ENCODE results near the gene TOX3. TPM values are rescaled to one million over a fixed set of nuclear protein-coding genes. Genes with fewer than 3 reads are reported as not detected.
A peak's percentile ranks its signal among the peaks of the same experiment; 100 is the strongest.

Gene TOX3
- total and polyA plus RNA-seq, 2 of the 13 experiments (the other 11 are each of a cell fraction or from before 2014, with no cell fraction given) = 14.5 to 98.6 TPM

GRCh38 chr16:52496051-52496876, 50.7 kb downstream of the TOX3 start (continued):
- peak; percentile 99 for TF ChIP-seq TBX3 (IDR thresholded peaks at IDR 0.05; ENCODE audit: borderline replicate concordance)
- TF ChIP-seq ATM (IDR thresholded peaks at IDR 0.05; ENCODE audit: borderline replicate concordance) = no peak
- peak; percentile 85; the same call in 1 of the 2 replicates for TF ChIP-seq ETV5 (CRISPR knock-in tag; IDR thresholded peaks at IDR 0.05; ENCODE audit: borderline replicate concordance)
- TF ChIP-seq ZNF17 (CRISPR knock-in tag; IDR thresholded peaks at IDR 0.05) = no peak
- TF ChIP-seq KLF15 (CRISPR knock-in tag; IDR thresholded peaks at IDR 0.05; ENCODE audit: borderline replicate concordance) = no peak
- TF ChIP-seq ZNF83 (CRISPR knock-in tag; IDR thresholded peaks at IDR 0.05; ENCODE audit: borderline replicate concordance) = no peak
- TF ChIP-seq, protein P1, sequence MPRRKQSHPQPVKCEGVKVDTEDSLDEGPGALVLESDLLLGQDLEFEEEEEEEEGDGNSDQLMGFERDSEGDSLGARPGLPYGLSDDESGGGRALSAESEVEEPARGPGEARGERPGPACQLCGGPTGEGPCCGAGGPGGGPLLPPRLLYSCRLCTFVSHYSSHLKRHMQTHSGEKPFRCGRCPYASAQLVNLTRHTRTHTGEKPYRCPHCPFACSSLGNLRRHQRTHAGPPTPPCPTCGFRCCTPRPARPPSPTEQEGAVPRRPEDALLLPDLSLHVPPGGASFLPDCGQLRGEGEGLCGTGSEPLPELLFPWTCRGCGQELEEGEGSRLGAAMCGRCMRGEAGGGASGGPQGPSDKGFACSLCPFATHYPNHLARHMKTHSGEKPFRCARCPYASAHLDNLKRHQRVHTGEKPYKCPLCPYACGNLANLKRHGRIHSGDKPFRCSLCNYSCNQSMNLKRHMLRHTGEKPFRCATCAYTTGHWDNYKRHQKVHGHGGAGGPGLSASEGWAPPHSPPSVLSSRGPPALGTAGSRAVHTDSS (CRISPR knock-in tag; conservative IDR thresholded peaks at IDR 0.05) = no peak
- TF ChIP-seq MTA3 (CRISPR knock-in tag; IDR thresholded peaks at IDR 0.05) = no peak
- TF ChIP-seq ZNF350 (CRISPR knock-in tag; IDR thresholded peaks at IDR 0.05; ENCODE audit: borderline replicate concordance, low read depth) = no peak
- TF ChIP-seq ZNF383 (CRISPR knock-in tag; IDR thresholded peaks at IDR 0.05; ENCODE audit: borderline replicate concordance) = no peak
- TF ChIP-seq ZNF335 (CRISPR knock-in tag; IDR thresholded peaks at IDR 0.05) = peak; percentile 34; the same call in 1 of the 2 replicates
- TF ChIP-seq, protein P2, sequence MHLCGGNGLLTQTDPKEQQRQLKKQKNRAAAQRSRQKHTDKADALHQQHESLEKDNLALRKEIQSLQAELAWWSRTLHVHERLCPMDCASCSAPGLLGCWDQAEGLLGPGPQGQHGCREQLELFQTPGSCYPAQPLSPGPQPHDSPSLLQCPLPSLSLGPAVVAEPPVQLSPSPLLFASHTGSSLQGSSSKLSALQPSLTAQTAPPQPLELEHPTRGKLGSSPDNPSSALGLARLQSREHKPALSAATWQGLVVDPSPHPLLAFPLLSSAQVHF (CRISPR knock-in tag; IDR thresholded peaks at IDR 0.05) = no peak
- 0 out of 2 replicates have a peak, but pooled peaks have one; percentile 17 for TF ChIP-seq ZNF800 (CRISPR knock-in tag; IDR thresholded peaks at IDR 0.05)
- TF ChIP-seq CHCHD3 (CRISPR knock-in tag; IDR thresholded peaks at IDR 0.05) = no peak
- TF ChIP-seq ZNF781 (CRISPR knock-in tag; IDR thresholded peaks at IDR 0.05; ENCODE audit: borderline replicate concordance, not compliant biosample characterization) = no peak
- TF ChIP-seq MAFF (IDR thresholded peaks at IDR 0.05; ENCODE audit: low read depth, low read length) = peak; percentile 33; the same call in 1 of the 2 replicates
- no peak for TF ChIP-seq KDM2A (CRISPR knock-in tag; IDR thresholded peaks at IDR 0.05; ENCODE audit: borderline replicate concordance, low read depth)
